Endothelial cell of hepatic sinusoid (primary cell): ENCODE measurements around the gene ZNF878.

Experiments
- in situ Hi-C: cut with HindIII; loops from 2 replicates; pipeline ENCODE4 v1.10.0; 2017; ENCODE audit warnings: low sequenced_read_pairs

ZNF878 gene

DNA sequence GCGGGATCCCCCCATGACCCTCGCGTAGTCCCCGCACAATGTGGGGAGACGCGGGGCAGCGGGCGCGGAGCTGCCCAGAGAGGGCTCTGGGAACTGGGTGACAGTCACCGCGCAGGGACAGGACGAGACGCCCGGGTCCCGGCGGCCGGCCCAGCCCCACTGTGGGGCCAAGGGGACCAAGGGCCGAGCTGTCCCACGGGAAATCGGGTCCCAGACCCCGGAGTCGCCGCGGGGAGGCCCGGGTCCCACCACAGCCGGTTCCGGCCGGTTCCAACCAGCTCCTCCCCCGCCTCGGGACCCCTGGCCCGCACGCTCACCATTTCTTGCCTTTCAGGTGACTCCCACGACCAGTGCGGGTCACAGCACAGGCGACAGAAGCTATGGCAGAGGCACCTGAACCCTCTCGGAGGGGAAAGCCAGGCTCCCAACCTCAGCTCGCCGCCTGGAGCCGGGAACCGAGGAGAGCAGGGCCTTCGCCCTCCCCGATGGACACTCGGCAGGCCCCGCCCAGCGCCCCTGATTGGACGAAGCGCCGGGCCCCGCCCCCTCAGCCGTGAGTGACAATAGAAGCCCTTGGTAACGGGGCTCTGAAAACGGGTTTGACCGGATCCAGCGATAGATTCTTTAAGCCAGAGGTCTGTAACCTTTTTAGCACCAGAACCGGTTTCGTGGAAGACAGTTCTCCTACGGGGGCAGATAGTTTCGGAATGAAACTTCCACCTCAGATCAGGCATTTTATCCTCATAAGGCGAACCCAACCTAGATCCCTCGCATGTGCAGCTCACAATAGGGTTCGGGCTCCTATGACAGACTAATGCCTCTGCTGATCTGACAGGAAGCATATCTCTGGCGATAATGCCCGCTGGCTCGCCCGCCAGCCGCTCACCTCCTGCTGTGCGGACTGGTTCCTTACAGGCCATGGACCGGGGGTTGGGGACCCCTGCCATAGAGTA lies 17.3 kb downstream of the ZNF878 start, which contains the start of gene ZNF433:
TSS of gene ZNF433 (minus strand) at position 460 of the 953 bp plus-strand sequence. CDS start at position 320, 140 bp downstream.
- in situ Hi-C loops: no loop called here

DNA sequence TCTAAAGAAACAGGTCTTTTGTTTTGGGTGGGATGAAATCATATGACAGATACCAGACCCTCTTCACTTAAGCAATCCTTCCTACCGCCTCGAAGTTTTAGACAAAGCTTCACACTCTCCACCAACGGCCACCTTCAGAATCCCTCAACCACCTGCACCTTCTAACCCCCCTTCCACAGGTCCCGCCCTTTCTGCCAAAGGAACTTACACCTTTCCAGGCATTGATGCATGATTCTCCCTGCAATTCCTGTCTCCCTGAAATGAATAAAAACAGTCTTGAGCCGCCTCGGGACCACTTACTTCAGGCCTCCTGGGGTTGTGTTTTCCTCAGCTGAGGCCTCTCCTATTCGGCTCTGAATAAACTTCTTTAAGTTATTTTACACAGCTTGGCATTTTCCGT lies 18.1 kb downstream of the ZNF878 start:
- in situ Hi-C loops: no loop called here

DNA sequence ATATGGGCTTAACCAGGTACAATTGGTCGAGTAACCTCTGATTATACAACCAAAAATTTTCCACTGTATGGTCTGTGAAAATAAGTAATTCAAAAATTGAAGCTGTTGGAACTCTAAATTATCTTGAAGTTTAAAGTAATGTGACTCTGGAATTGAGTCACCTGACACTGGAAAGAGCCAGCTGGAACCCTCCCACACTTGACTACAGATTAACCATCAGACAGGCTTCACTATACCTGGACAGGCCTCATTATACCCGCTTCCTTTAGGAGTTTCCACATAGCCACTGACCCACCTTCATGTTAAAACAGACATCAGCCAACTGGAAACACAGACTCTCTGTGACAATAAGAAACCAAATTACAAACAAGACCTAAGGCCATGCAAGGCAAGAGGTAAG lies 18.6 kb downstream of the ZNF878 start:
- in situ Hi-C loops: no loop called here

DNA sequence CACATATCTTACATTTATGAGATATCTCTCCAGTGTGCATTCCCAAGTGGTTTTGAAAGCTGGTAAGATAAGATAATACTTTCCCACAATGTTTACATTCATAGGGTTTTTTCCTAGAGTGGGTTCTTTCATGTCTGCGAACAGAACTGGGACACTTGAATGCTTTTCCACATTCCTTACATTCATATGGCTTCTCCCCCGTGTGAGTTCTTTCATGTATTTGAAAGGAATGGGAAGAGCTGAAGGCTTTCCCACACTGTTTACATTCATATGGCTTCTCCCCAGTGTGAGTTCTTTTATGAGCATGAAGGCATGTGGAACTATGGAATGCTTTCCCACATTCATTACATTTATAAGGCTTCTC lies 37.0 kb downstream of the ZNF878 start:
- in situ Hi-C loops: no loop called here

DNA sequence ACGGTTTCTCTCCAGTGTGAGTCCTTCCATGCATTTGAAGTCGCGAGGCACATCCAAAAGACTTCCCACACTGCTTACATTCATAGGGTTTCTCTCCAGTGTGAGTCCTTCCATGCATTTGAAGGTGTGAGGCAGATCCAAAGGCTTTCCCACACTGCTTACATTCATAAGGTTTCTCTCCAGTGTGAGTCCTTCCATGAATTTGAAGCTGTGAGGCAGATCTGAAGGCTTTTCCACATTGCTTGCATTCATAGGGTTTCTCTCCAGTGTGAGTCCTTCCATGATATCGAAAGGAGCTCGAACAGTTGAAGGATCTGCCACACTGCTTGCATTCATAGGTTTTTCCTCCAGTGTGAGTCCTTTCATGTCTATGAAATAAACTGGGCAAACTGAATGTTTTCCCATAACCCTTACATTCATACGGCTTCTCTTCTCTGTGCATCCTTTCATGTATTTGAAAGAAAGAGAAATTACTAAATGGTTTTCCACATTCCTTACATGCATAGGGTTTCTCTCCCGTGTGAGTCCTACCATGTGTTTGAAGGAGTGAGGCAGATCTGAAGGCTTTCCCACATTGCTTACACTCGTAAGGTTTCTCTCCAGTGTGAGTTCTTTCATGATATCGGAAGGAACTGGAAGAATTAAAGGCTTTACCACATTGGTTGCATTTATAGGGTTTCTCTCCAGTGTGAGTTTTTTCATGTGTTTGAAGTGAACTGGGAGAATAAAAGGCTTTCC lies 37.6 kb downstream of the ZNF878 start:
- in situ Hi-C loops: no loop called here

DNA sequence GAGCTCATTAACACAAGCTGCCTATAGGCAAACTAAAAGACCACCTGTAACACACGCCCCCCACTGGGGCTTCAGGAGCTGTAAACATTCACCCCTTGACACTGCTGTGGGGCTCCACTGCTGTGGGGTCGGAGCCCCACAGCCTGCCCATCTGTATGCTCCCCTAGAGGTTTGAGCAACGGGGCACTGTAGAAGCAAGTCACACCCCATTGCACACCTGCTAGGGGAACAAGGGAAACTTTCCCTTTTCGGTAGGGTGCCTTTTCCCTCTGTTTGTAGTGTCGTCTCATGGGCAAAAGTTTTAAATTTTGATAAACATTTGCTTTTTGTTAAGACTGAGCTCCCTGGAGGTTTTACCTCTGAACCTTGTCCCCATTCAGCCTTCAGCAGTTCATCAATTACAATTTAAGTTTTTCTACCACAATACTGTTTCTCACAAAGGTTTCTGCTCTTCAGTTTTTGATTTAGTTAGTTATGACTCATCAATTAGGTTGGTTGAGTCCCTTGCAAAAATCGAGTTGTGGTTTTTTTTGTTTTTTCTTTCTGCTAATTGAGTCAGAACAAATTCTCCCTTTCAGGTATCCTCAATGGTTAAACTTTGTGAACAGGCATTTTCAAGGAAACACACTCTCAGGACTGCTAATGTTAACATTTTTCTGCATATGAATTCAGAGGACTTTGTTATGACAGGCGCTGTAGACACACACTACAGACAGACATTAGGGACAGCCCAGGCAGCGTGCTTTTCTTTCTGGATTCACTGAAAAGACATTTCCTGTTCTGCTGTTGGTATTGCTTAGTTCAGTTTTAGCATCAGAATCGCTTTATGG lies 52.4 kb downstream of the ZNF878 start:
- in situ Hi-C loops: no loop called here

DNA sequence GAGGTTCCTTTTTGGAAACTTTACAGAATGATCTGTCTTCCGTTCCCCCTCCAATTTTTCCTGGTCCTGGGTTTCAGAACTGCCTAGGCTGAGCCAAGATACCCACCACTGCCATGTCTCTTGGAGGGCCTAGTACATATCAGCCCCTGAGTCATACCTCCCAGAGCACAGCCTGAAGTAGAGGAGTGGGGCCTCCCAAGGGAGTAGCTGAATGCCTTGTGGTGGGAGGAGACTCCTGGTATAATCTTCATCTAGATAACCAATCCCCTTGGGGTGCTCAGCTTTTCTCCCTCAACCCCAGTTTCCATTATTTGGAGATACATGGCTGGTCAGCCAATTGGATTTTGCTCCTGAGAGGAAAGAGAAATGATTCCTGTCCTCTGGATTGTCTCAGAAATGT lies 57.6 kb downstream of the ZNF878 start:
- in situ Hi-C loops: no loop called here
